HG03159 (cell line): ENCODE results near the gene ZNF532.

ENCODE experiments used
- ATAC-seq: cut with Tn5 transposase; IDR thresholded peaks from one replicate; pipeline ENCODE4 v1.9.1; 2021; ENCODE audit warnings: mild to moderate bottlenecking, moderate library complexity; ENCODE audit not compliant: unreplicated experiment

ZNF532 gene

GRCh38 chr18:59029663-59030429, 165.2 kb downstream of the ZNF532 start:
- no peak for ATAC-seq

- ATAC-seq: no peak
Measured at GRCh38 chr18:59032308-59032707, 167.6 kb downstream of the ZNF532 start.

- ATAC-seq: no peak
Measured at GRCh38 chr18:59033359-59033758, 168.7 kb downstream of the ZNF532 start.

DNA sequence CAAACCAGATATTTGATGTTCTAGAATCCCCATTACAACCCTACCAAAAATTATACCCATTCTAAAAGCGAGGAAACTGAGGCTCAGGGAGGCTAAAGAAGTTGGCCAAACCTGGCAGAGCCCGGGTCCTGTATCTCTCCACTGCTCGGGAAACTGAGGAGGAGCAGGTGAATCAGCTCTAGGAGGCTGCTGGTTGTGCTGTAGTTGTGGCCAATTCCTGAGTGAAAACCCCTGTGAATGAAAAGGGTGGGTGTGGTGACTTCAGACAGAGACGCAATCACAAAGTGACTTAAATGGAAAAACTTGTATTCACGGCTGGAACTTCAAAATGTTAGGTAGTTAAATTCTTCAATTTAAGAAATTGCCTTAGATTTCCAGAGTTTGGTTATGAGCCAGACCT, 169.3 kb downstream of the ZNF532 start:
- no peak for ATAC-seq

DNA sequence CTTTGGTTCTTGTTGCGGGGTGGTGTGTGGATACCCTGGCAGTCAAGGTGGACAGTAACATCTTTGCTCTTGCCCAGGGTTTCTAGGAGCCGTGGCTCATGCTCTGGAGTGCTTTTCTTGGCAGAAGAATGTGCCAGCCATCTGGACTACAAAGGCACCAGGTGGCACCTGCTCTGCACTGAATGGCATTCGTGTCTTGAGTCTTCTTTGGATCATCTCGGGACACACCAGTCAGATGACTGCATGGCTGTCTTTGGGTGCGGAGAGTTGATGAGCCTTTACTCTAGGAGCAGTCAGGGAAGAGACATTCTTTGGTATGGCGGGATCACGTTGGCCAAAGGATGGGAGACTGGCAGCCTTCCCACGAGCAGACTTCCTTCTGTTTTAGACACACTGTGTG, 170.9 kb downstream of the ZNF532 start:
- no peak for ATAC-seq
